DND-41 (cell line): ENCODE results near the gene MRPS16.

ENCODE experiments used
- ATAC-seq: fragments of 200-7000 bp; cut with Tn5 transposase; 3 replicates; pipeline ENCODE4 v1.9.1; 2021; ENCODE audit warnings: low read depth; ENCODE audit not compliant: insufficient read depth
- DNase-seq: peaks from one replicate; pipeline ENCODE4 v3.0.0-alpha.2; 2020
- H2AFZ ChIP-seq: 2 replicates; pipeline ENCODE4 v1.6.0; 2012; ENCODE audit warnings: low read depth, low read length
- H3K27ac ChIP-seq: 2 replicates; pipeline ENCODE4 v1.5.1; 2012; ENCODE audit warnings: low read length, inconsistent platforms
- H3K27me3 ChIP-seq: fragments of 200-600 bp; sonication (generic); 2 replicates; pipeline ENCODE4 v1.6.0; 2012; ENCODE audit warnings: low read length, mild to moderate bottlenecking, inconsistent platforms; ENCODE audit not compliant: insufficient read depth, poor library complexity
- H3K36me3 ChIP-seq: 2 replicates; pipeline ENCODE4 v1.5.1; 2012; ENCODE audit warnings: low read length, inconsistent platforms; ENCODE audit not compliant: insufficient read depth
- H3K4me1 ChIP-seq: 2 replicates; pipeline ENCODE4 v1.5.1; 2012; ENCODE audit warnings: mild to moderate bottlenecking, low read length; ENCODE audit not compliant: insufficient read depth
- H3K4me2 ChIP-seq: 2 replicates; pipeline ENCODE4 v1.6.0; 2012; ENCODE audit warnings: mild to moderate bottlenecking, moderate library complexity, low read length, inconsistent platforms; ENCODE audit not compliant: insufficient read depth
- H3K4me3 ChIP-seq, 2 experiments: fragments of 200-600 bp in 1 of 2; shearing (Covaris generic) in 1 of 2; 2 replicates each; pipeline ENCODE4 v1.5.1; 2012 to 2016; ENCODE audit warnings: inconsistent platforms in 2 of 2, low read length in 2 of 2, mild to moderate bottlenecking in 2 of 2, low read depth in 1 of 2, moderate library complexity in 1 of 2
- H3K79me2 ChIP-seq: 2 replicates; pipeline ENCODE4 v1.6.0; 2012; ENCODE audit warnings: low read length, inconsistent platforms; ENCODE audit not compliant: insufficient read depth
- H3K9ac ChIP-seq: 2 replicates; pipeline ENCODE4 v1.6.0; 2012; ENCODE audit warnings: low read depth, mild to moderate bottlenecking, inconsistent platforms, low read length, moderate library complexity
- H3K9me3 ChIP-seq: 2 replicates; pipeline ENCODE4 v1.5.1; 2012; ENCODE audit warnings: low read length, moderate library complexity, mild to moderate bottlenecking, inconsistent platforms; ENCODE audit not compliant: insufficient read depth, severe bottlenecking
- H4K20me1 ChIP-seq: 2 replicates; pipeline ENCODE4 v1.6.0; 2012; ENCODE audit warnings: low read length; ENCODE audit not compliant: insufficient read depth
- CTCF ChIP-seq: IDR thresholded peaks from 2 replicates; pipeline ENCODE4 v1.5.1; 2012; ENCODE audit warnings: borderline replicate concordance, low read length, moderate library complexity, mild to moderate bottlenecking; ENCODE audit not compliant: poor library complexity, severe bottlenecking; ENCODE audit errors: extremely low read depth
- EZH2 ChIP-seq: IDR thresholded peaks from 3 replicates; pipeline ENCODE4 v1.6.1; 2012; ENCODE audit warnings: borderline replicate concordance, low read depth, mild to moderate bottlenecking, moderate library complexity, low read length, inconsistent platforms; ENCODE audit not compliant: severe bottlenecking

MRPS16 gene

GRCh38 chr10:73263693-73264347, 11.4 kb upstream of the MRPS16 start:
- peak; percentile 68 for TF ChIP-seq CTCF
- TF ChIP-seq EZH2, result no peak

GRCh38 chr10:73262880-73263555, 10.6 kb upstream of the MRPS16 start:
- Histone ChIP-seq H3K9me3 (peaks cover 8% of the 10 kb centered on the region), H4K20me1 (no peaks in the 10 kb centered on the region), H3K4me1 (no peaks in the 10 kb centered on the region), H3K27ac (no peak overlapping the region), H3K36me3 (no peaks in the 10 kb centered on the region), H3K4me3 (no peak overlapping the region), H3K4me2 (no peak overlapping the region), H3K79me2 (no peaks in the 10 kb centered on the region), H3K27me3 (peaks cover 4% of the 10 kb centered on the region), H3K9ac (no peak overlapping the region), H2AFZ (no peak overlapping the region)
- ATAC-seq, result no peak
- TF ChIP-seq EZH2 (no peak), CTCF (no peak)
- no peak for DNase-seq

More at GRCh38 chr10:73263693-73264347, 11.4 kb upstream of the MRPS16 start:
- Histone ChIP-seq H3K27me3 (peaks cover 4% of the 10 kb centered on the region), H3K27ac (no peak overlapping the region), H3K4me3 (no peak overlapping the region), H3K79me2 (no peaks in the 10 kb centered on the region), H3K4me1 (no peaks in the 10 kb centered on the region), H4K20me1 (no peaks in the 10 kb centered on the region), H3K9me3 (peaks cover 8% of the 10 kb centered on the region), H2AFZ (peak overlapping the region; percentile 55), H3K36me3 (no peaks in the 10 kb centered on the region), H3K9ac (no peak overlapping the region), H3K4me2 (no peak overlapping the region)
- ATAC-seq (no peak), DNase-seq (no peak)

- Histone ChIP-seq H3K4me1 (no peaks in the 10 kb centered on the region), H3K4me3 (no peak overlapping the region), H3K9me3 (peaks cover 8% of the 10 kb centered on the region), H3K79me2 (no peaks in the 10 kb centered on the region), H2AFZ (no peak overlapping the region), H3K27me3 (peaks cover 3% of the 10 kb centered on the region), H3K9ac (no peak overlapping the region), H3K36me3 (no peaks in the 10 kb centered on the region), H3K4me2 (no peak overlapping the region), H4K20me1 (no peaks in the 10 kb centered on the region), H3K27ac (no peak overlapping the region)
- DNase-seq (no peak), ATAC-seq (no peak)
- no peak for TF ChIP-seq CTCF
- TF ChIP-seq EZH2, result no peak
These were observed 9.8 kb upstream of the MRPS16 start for GRCh38 chr10:73262105-73262730.
